Thyroid gland (tissue), 4 donors: Measurements from ENCODE around the gene YES1. TPM values are rescaled to one million over a fixed set of nuclear protein-coding genes. Genes with fewer than 3 reads are reported as not detected.
A peak's percentile ranks its signal among the peaks of the same experiment; 100 is the strongest.

ENCODE experiments used
- DNase-seq, 2 donors: peaks; one replicate each; pipeline ENCODE4 v3.0.0-alpha.2; 2019
- H3K27ac ChIP-seq, 3 donors: fragments of 200-600 bp; sonication (generic); 1 replicate in 2 of 3; 2 replicates in 1 of 3; pipeline ENCODE4 v1.5.1; 2016 to 2019; ENCODE audit warnings: mild to moderate bottlenecking in 1 of 3, moderate library complexity in 1 of 3
- H3K27me3 ChIP-seq: fragments of 200-600 bp; sonication (generic); one replicate; pipeline ENCODE4 v1.5.1; 2019
- H3K36me3 ChIP-seq, 2 donors: fragments of 200-600 bp; sonication (generic); one replicate each; pipeline ENCODE4 v1.5.1; 2016 to 2019
- H3K4me1 ChIP-seq, 2 donors: fragments of 200-600 bp; sonication (generic); one replicate each; pipeline ENCODE4 v1.5.1; 2017 to 2019
- H3K4me3 ChIP-seq, 3 donors: fragments of 200-600 bp; sonication (generic); replicated peaks in 1 of 3; 1 replicate in 2 of 3; 2 replicates in 1 of 3; pipeline ENCODE4 v1.5.1; 2016; ENCODE audit warnings: mild to moderate bottlenecking in 1 of 3
- H3K9me3 ChIP-seq: fragments of 200-600 bp; sonication (generic); one replicate; pipeline ENCODE4 v1.5.1; 2017
- CTCF ChIP-seq, 6 experiments: fragments of 200-600 bp in 3 of 6; fragments of 450-650 bp in 3 of 6; sonication (generic) in 3 of 6; IDR thresholded peaks; one replicate each; pipeline ENCODE4 v1.5.1; 2016 to 2019; ENCODE audit warnings: antibody characterized with exemption in 6 of 6, mild to moderate bottlenecking in 2 of 6, inconsistent platforms in 1 of 6, moderate library complexity in 1 of 6
- POLR2A ChIP-seq, 2 donors: fragments of 450-650 bp; IDR thresholded peaks; one replicate each; pipeline ENCODE4 v1.6.1; 2017; ENCODE audit warnings: antibody characterized with exemption in 2 of 2, mild to moderate bottlenecking in 2 of 2, moderate library complexity in 1 of 2
- WGBS, 2 donors: methylation state at CpG; one replicate each; pipeline ENCODE4 v1.1.5; 2017; 5-methylcytosine and 5-hydroxymethylcytosine counted together
- intact Hi-C: fragments of 100-400 bp; cut with DNase I; formaldehyde crosslinking; loops from one replicate; pipeline ENCODE4 v1.15.1; 2023
- total RNA-seq, 4 donors: library from RNA; depleted of rRNA; stranded (reverse); fragments of >200 nt; gene quantifications; one replicate each; pipeline ENCODE4 v1.2.3, GENCODE V29; 2016

Gene YES1
- total RNA-seq, 4 donors from 2014 or later: 68.1 to 107 (median 80.3) TPM

GRCh38 chr18:713135-713490 is 98.9 kb downstream of the YES1 start:
- peak overlapping the region; percentile 83 to 92 (median 90) for H3K27ac ChIP-seq
- H3K36me3 ChIP-seq: no peaks in the 10 kb centered on the region
- H3K4me3 ChIP-seq: peak overlapping the region in 1 of 3 donors; percentile 60
- WGBS, 2 donors: 84 to 90% methylated on average over 21 to 23 of the region's 23 CpGs
- TF ChIP-seq POLR2A (IDR thresholded peaks at IDR 0.05) (no peak), CTCF (IDR thresholded peaks at IDR 0.05) (no peak)
- H3K4me1 ChIP-seq: peaks cover 21 to 22% of the 10 kb centered on the region in 2 donors
- no peak for DNase-seq
- intact Hi-C loops: no loop called here
- no peaks in the 10 kb centered on the region for H3K9me3 ChIP-seq
- no peaks in the 10 kb centered on the region for H3K27me3 ChIP-seq

GRCh38 chr18:712401-713134 is 99.5 kb downstream of the YES1 start, which contains the start of gene ENOSF1:
ENOSF1 (minus strand) TSS chr18:712630; CDS start chr18:712587, 43 bp downstream.
- no peaks in the 10 kb centered on the region for H3K9me3 ChIP-seq
- peak within 1 kb of the TSS; percentile 83 to 92 (median 90) for H3K27ac ChIP-seq
- H3K36me3 ChIP-seq: no peaks in the 10 kb centered on the region
- peak within 1 kb of the TSS; percentile 37 to 60 (median 56) for H3K4me3 ChIP-seq
- peak; percentile 83 for DNase-seq
- H3K27me3 ChIP-seq: no peaks in the 10 kb centered on the region
- intact Hi-C loops: no loop called here
- peaks cover 21 to 22% of the 10 kb centered on the region in 2 donors for H3K4me1 ChIP-seq
- TF ChIP-seq POLR2A (IDR thresholded peaks at IDR 0.05) (peak in 1 of 2 donors; percentile 69), CTCF (IDR thresholded peaks at IDR 0.05) (peak; percentile 50 to 91 (median 78))
- WGBS, 2 donors: 16% methylated on average over 20 of the region's 91 CpGs; no CpG with 5 or more reads in 1 of the 2 donors

GRCh38 chr18:711657-712400 is 100.2 kb downstream of the YES1 start:
- peaks cover 21 to 22% of the 10 kb centered on the region in 2 donors for H3K4me1 ChIP-seq
- H3K36me3 ChIP-seq: no peaks in the 10 kb centered on the region
- peak overlapping the region; percentile 83 to 92 (median 90) for H3K27ac ChIP-seq
- no peaks in the 10 kb centered on the region for H3K9me3 ChIP-seq
- intact Hi-C loops: no loop called here
- 1 to 2% methylated on average over 28 to 41 of the region's 42 CpGs for WGBS, 2 donors
- H3K27me3 ChIP-seq: no peaks in the 10 kb centered on the region
- peak in 1 of 2 donors; percentile 54 for TF ChIP-seq POLR2A (IDR thresholded peaks at IDR 0.05)
- no peak for TF ChIP-seq CTCF (IDR thresholded peaks at IDR 0.05)
- DNase-seq: peak; percentile 67 to 69
- peak overlapping the region; percentile 37 to 60 (median 56) for H3K4me3 ChIP-seq

GRCh38 chr18:711310-711656 is 100.8 kb downstream of the YES1 start:
- WGBS, 2 donors: 9 to 13% methylated on average over 8 of the region's 8 CpGs
- TF ChIP-seq CTCF (IDR thresholded peaks at IDR 0.05): no peak
- TF ChIP-seq POLR2A (IDR thresholded peaks at IDR 0.05): no peak
- Histone ChIP-seq H3K4me3 (peak overlapping the region; percentile 37 to 60 (median 56)), H3K9me3 (no peaks in the 10 kb centered on the region), H3K27me3 (no peaks in the 10 kb centered on the region), H3K4me1 (peaks cover 21 to 22% of the 10 kb centered on the region in 2 donors), H3K36me3 (no peaks in the 10 kb centered on the region), H3K27ac (peak overlapping the region; percentile 83 to 92 (median 90))
- intact Hi-C loops: no loop called here
- DNase-seq: peak; percentile 13 to 24
